ENCODE data around the gene SCRG1.

The SCRG1 gene

DNA sequence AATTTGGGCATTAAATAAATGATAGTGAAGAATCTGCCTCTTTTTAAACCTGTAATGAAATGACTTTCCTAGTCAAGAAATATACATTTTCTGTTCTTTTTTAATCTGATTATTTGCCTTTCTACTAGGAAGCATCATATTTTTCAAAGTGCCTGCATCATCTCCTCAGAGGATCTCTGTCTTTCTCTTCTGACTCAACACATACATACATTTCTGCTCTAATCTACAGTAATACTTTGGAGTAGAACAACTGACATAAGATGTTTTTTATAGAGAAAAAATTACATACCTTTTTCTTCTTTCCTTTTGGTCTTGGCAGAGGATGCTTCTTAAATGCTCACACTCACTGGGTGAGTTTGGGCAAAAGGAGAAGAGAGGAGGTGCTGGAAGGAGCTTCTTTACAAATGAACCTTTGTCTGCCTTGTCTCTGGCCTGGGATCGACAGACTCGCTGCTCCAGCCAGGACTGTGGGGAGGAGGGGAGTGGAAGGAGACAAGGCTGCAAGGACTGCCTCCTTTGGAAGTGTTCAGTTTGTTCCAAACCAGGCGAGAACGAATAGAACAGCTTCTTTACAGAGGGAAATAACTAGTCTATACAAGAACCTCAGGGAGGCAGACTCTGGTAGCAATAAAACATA is at the start of gene SCRG1:
TSS of gene SCRG1 (minus strand) at position 338 of the 637 bp plus-strand sequence. CDS start 7,702 bp downstream, outside the sequence.
- no peak for DNase-seq (ENCODE audit: low read depth)

GRCh38 chr4:173448103-173448502 is 49.2 kb upstream of the SCRG1 start:
- peak; percentile 65 for DNase-seq (ENCODE audit: low read depth)

GRCh38 chr4:173446416-173446815 is 47.5 kb upstream of the SCRG1 start:
- no peak for DNase-seq (ENCODE audit: low read depth)

DNA sequence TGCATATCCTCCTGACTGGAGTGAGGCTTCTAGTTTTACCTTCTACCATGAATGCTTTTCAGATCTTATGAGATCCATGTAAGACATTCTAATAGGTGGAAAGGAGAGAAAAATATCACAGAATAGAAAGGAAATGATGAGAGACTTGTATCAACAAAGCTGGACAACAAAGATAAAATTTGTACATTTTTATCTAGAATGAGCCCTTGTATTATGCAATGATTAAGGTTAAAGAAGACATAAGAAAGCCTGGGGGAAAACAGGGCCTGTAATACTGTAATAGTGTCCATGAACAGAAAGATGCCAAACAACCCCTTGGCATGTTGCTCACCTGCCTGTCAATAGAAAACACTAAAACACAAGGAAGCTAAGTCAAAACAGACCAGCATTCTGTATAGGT is 44.2 kb upstream of the SCRG1 start:
- DNase-seq (ENCODE audit: low read depth): no peak

DNA sequence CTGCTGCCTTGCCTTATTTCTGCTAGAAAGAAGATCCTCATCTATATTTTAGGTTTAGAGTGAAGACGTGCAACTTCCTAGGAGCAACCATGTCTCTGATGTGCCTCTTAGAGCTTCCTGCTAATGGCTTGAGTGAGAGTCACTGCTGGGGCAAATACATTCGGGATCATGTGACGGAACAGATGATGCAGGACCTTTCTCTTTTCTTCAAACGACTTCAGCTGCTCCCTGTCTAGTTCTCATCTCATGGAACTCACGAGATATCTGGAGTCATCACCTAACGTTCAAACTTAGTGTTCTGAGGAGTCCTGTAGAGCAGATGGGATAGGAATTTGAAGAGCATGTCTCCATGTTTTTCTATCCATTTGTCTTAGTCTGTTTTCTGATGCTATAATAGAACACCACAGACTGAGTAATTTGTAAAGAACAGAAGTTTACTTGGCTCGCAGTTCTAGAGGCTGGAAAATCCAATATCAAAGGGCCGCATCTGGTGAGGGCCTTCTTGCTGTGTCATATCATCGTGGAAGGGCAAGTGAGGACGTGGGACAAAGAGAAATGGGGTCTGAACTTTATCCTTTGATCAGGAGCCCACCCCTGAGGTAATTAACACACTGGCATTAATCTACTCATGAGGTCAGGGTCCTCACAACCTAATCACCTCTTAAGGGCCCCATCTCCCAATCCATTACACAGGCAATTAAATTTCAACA is 43.5 kb upstream of the SCRG1 start:
- no peak for DNase-seq (ENCODE audit: low read depth)

DNA sequence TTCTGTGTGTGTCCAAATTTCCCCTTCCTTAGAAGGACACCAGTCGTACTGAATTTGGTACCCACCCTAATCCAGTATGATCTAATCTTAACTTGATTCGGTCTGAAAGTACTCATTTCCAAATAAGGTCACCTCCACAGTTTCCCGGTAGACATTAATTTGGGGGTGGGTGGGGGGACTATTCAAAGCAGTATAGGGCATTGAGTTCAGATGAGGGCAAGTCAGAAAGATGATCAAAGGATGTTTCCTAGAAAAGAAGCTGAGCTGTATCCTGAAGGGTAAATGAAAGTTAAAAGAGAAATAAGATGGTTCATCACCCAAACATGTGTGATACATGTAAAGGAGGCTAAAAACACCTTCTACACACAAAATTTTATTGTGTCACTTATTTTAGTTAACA is 42.0 kb upstream of the SCRG1 start:
- no peak for DNase-seq (ENCODE audit: low read depth)

DNA sequence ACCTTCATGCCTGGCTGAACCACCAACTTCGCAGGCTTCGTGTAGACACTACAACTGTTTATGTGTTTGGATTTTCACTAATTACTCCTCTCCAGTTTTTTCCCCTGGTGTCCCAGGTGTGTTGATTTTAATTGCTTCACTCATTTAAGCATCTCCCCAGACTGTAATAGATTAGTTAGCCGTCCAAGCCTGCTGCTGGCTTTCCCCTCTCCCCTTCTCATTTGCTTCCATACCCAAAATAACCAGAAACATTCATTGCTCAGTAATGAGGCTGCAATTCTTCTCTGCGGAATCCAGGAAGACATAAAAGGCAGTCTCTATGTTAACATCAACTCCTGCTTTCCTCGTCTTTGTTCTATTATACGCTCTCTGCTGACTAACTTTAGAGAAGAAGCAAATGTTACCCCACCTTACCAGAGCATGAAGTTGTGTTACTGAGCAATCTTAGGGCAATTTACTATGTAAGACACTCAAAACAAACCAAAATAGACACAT is 37.9 kb upstream of the SCRG1 start:
- DNase-seq (ENCODE audit: low read depth): no peak

DNA sequence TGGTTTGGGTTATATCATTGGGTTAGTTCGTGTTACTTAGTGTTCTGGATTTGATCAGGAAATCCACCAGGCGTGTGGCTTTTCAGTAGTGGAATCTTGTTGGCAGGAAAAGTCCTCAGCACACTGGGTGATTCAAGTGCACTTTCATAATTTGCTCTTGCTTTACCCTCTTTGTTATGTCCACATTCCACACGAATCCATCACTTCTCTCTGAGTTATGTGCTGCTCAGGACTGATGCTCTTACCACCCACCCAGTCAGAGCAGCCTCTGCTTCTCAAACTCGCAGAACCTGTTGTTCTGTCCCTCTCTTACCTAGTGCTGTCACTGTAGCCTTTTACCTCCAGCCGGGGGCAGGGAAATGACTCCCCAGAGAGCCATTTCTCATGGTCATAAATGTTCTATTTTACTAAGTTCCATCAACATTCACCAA is 37.2 kb upstream of the SCRG1 start:
- peak; percentile 89 for DNase-seq (ENCODE audit: low read depth)

DNA sequence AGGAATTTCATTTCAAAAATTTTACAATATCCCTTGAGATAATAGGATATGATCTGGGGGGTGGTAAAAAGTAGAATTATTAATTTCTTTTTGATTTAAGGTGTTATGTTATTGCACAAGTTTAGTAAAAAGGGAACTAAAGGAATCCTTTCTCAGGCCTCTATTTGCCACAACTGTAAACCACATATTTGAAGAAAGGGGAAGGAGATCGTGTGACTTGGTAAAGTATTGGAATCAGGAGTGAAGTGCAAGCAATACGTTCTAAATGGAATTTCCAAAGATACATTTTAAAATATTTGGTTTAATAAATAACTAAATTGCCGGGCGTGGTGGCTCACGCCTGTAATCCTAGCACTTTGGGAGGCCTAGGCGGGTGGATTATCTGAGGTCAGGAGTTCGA is 35.3 kb upstream of the SCRG1 start:
- DNase-seq (ENCODE audit: low read depth): no peak

- DNase-seq (ENCODE audit: low read depth): no peak
Observed at GRCh38 chr4:173433447-173433846, 34.5 kb upstream of the SCRG1 start.

DNA sequence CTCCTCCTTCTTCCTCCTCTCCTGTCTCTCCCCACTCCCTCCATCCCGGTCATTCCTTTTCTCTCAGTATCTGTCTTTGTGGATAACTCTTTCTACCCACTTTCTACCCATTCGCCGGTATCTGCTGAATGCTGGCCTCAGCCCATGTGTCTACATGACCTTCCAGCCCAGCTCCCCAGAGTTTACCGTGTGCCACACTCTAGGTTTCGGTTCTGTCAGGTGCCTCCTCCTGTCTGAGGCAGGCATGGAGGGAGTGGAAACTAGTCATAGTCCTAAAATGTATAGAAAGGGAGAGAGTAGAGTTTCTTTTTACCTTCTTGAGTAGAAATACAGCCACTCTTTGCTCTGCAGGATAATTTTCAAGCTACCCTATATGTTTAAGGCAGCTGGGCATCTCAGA is 33.5 kb upstream of the SCRG1 start:
- DNase-seq (ENCODE audit: low read depth): no peak

DNA sequence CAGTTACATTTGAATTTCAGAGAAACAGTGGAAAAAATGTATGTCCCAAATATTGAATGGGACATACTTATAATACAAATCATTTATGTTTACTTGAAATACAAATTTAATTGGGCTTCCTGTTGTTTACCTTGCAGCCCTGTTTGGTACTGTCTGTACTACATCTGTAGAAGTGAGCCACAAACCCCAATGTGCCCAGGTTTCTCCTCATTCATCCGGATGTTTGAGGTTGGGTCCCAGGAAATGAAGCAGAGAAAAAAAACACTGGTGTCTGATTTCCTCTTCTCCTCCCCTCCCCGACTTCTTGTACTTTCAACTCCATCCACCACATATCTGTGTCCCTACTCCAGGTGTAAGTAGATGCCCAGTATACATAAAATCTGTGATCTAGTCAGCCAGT is 27.1 kb upstream of the SCRG1 start:
- DNase-seq (ENCODE audit: low read depth): no peak

DNA sequence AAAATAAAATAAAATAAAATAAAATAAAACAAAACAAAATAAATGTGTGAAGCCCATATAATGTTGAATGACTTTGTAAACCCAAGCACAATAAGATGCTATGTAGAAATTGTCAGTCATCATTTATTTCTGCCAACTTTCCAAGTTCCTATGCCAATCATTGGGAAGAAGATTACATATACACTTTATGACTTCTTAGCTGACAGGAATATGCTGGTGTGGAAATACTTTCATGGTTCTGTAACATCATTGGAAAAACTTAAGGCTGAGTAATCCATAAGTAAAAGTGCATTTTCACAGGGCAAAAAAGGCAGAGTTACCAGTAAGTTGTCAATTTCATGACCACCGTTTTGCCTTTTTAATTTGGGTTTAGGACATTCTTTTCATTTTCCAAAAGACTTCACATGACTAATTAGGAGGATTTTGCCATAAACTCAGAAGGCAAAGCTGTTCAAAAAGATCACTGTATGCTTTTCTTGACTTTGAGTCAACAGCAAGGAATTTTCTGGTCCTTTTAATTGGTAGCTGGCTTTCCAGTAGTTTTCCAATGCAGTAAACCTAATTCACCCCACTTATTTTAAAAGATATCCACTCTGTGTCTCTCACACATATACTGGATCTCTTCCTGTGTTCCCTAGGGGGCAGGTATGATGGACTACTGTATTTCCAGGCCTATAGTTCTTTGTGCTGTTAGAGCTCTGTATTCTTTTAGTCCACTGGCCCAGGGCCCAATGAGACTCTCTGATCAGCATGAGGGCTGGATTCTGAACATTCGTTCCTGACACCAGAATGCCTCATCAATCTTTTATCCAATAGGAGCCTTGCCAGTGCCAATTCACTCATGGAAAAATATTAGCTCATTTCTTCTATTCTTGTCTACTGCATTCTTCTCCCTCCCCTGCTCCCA is 26.2 kb upstream of the SCRG1 start:
- DNase-seq (ENCODE audit: low read depth): peak; percentile 95

DNA sequence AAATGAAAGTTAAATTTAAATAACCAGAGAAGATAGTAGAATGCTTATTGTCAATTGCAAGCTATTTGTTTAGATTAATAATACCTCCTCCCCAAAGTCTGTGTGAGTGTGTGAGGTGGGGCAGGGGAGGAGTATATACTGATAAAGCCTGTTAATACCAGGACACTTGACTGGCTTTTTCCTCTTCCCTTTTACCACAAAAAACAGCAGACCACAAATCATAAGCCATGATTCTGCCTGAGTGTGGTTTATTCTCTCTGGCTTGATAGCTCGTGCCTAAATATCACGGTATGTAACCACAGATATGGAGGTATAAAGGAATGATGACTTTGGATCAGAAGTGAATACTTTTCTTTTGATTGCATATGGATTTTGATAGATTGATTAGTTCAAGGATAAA is 21.9 kb upstream of the SCRG1 start:
- no peak for DNase-seq (ENCODE audit: low read depth)

DNA sequence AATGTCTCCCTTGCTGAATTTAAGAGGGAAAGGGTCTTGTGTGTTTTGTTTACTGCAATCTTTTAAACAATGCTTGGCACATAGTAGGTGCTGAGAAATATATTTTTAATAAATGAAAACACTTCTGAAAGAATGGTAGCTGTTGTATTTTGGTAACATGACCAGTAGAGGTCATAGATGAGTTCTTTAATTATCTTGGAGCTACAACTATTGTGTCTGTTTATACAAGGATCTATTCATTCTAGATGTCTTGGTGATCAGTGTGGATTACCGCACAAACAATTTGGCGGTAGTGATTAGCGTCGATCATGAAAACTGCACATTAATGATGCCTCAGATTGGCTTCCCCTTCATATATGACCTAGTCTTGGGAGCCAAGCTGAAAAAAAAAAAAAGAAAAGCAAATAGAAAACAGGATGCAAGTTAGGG is 21.4 kb upstream of the SCRG1 start:
- no peak for DNase-seq (ENCODE audit: low read depth)

GRCh38 chr4:173418639-173419038 is 19.7 kb upstream of the SCRG1 start:
- no peak for DNase-seq (ENCODE audit: low read depth)

DNA sequence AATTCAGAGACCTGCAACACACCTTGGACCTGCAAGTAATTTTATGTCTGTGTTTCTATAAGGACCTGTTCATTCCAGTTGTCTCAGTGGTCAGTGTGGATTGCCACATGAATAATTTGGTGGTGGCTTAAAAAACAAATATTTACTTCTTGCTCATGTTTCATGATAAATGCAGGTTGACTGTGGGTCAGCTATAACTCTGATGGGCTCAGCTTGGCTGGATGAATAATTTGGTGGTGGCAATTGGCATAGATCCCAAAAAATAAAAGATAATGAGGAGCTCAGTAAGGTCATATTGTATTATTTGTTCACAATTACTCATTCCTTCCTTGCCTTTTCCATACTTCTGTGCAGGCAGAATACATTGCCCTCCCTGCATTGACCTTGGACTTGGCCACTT is 18.9 kb upstream of the SCRG1 start:
- no peak for DNase-seq (ENCODE audit: low read depth)

GRCh38 chr4:173415885-173416653 is 17.2 kb upstream of the SCRG1 start:
- DNase-seq (ENCODE audit: low read depth): no peak

DNA sequence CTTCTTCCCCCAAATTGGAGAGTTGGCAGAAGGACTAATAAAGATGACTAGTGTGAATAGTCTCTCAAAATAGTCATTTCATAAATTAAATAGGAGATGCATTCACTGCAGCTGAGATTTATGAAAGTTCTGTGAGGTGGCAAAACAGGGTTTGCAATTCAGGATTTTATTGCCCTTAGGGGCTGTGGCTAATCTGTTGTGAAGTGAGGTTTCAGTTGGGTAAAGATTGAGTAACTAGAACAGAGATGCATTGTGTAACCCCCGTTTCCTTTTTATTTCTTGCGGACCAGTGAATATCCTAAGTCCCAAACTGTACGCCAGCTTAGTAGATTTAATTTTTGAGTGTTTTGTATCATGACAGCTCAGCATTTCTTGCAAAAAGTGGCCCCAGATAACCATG is 16.2 kb upstream of the SCRG1 start:
- DNase-seq (ENCODE audit: low read depth): no peak

GRCh38 chr4:173414456-173414855 is 15.5 kb upstream of the SCRG1 start:
- DNase-seq (ENCODE audit: low read depth): no peak

DNA sequence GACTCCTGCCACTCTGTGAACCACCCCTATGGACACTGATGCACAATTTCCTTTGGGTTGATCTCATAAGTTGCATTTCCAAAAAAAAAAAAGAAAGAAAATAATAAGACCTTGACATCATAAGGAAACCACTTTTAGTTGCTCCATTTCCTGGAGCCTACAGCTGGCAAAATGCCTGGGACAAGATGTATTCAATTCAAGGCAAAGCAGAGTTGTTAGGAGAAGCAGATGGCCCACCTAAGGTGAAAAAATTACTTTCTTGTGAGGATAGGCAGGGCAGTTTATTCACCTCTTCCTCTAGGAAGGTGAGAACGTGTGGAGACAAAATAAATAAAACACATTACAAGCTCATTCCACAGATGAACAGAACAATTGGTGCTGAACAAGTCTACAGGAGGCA is 14.1 kb upstream of the SCRG1 start:
- no peak for DNase-seq (ENCODE audit: low read depth)
